ENCODE results near the gene ATP11A.
"Not testable (repeated sequence)": the region's sequence is repeated elsewhere in the genome, so short reads cannot be mapped to it uniquely, and the experiment has no call there.

Gene ATP11A

DNA sequence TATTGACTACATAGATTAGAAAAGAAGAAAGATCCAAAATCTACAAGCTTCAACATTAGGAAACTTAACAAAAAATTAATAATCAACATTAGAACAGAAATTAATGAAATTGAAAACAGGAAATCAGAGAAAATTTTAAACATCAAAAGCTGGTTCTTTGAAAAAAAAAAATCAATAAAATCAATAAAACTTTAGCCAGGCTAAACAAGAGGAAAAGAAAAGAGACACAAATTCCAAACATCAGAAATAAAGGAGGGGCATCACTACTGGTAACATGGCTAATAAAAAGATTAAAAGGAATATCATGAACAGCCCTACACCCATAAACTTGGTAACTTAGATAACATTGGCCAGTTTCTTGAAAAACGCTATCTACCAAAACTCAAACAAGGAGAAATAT, 110.2 kb downstream of the ATP11A start:
- TF ChIP-seq, protein P1, sequence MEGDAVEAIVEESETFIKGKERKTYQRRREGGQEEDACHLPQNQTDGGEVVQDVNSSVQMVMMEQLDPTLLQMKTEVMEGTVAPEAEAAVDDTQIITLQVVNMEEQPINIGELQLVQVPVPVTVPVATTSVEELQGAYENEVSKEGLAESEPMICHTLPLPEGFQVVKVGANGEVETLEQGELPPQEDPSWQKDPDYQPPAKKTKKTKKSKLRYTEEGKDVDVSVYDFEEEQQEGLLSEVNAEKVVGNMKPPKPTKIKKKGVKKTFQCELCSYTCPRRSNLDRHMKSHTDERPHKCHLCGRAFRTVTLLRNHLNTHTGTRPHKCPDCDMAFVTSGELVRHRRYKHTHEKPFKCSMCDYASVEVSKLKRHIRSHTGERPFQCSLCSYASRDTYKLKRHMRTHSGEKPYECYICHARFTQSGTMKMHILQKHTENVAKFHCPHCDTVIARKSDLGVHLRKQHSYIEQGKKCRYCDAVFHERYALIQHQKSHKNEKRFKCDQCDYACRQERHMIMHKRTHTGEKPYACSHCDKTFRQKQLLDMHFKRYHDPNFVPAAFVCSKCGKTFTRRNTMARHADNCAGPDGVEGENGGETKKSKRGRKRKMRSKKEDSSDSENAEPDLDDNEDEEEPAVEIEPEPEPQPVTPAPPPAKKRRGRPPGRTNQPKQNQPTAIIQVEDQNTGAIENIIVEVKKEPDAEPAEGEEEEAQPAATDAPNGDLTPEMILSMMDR (conservative IDR thresholded peaks at IDR 0.05; ENCODE audit: low read length) = no peak
- H3K4me3 ChIP-seq (ENCODE audit: low read length) = no peak overlapping the region
- DNase-seq (ENCODE audit: low read depth) = no peak

DNA sequence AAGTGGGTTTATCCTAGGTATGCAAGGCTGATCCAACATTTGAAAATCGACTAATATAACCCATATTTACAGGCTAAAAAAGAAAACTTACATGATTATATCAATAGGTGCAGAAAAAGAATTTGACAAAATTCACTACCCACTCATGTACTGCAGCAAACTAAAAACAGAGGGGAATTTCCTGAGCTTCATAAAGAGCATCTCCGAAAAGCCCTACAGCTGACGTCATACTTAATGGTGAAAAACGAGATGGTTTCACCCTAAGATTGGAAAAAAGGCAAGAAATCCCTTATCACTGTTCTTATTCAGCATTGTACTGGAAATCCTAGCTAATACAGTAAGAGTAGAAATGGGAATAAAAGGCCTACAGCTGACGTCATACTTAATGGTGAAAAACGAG, 111.0 kb downstream of the ATP11A start:
- DNase-seq (ENCODE audit: low read depth); H3K4me3 ChIP-seq (ENCODE audit: low read length): not testable (repeated sequence)

DNA sequence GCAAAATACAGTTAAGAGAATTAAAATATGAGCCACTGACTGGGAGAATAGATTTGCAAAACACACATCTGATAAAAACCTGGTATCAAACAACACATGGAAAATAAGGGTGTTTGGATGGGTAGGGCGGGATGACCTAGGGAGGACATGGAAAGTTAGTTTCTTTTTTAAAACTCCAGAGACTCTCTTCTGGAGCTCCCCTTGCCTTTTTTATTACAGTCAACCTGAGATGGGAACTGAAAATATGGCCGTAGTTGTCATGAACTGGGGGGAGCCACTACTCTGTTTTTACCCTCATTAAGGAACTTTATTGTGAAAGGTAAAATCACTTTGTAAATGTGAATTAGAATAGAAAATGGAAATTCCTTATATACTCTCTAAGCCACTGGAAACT, 113.0 kb downstream of the ATP11A start:
- TF ChIP-seq, protein P1 (conservative IDR thresholded peaks at IDR 0.05; ENCODE audit: low read length) = no peak
- no peak overlapping the region for H3K4me3 ChIP-seq (ENCODE audit: low read length)
- no peak for DNase-seq (ENCODE audit: low read depth)

DNA sequence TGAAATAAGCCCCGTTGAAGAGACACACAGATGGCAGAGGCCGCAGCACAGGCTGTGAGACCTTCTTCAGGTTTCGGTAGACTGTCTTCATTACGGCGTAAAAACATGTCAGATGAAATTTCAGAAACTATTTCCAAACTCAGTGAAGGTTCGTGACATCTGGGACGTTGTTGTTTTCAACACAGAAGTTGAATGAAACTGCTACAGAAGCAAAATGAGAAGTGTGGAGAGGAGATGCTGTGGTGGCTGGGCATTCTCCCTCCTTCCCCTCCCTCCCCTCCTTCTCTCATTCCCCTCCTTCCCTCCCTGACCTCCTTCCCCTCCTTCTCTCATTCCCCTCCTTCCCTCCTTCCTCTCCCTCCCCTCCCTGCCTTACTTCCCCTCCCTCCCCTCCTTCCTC, 113.6 kb downstream of the ATP11A start:
- TF ChIP-seq, protein P1 (conservative IDR thresholded peaks at IDR 0.05; ENCODE audit: low read length) = no peak
- H3K4me3 ChIP-seq (ENCODE audit: low read length) = no peak overlapping the region
- DNase-seq (ENCODE audit: low read depth) = no peak

DNA sequence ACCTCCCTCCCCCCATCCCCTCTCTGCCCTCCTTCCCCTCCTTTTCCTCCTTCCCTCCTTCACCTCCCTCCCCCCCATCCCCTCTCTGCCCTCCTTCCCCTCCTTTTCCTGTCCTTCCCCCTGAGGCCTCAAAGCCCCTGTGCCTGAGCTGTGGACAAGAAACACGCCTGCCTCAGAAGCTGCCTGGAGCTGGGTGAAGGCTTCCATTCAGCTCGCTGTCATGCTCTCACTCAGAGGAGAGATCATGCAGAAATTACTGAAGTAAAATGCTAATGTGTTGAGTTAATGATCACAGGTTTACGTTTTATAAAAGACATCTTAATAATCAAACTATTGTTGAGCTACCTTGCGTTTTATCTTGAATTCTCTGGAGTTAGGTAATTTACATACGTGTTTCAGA, 114.5 kb downstream of the ATP11A start:
- TF ChIP-seq, protein P1 (conservative IDR thresholded peaks at IDR 0.05; ENCODE audit: low read length) = no peak
- no peak overlapping the region for H3K4me3 ChIP-seq (ENCODE audit: low read length)
- DNase-seq (ENCODE audit: low read depth) = no peak

DNA sequence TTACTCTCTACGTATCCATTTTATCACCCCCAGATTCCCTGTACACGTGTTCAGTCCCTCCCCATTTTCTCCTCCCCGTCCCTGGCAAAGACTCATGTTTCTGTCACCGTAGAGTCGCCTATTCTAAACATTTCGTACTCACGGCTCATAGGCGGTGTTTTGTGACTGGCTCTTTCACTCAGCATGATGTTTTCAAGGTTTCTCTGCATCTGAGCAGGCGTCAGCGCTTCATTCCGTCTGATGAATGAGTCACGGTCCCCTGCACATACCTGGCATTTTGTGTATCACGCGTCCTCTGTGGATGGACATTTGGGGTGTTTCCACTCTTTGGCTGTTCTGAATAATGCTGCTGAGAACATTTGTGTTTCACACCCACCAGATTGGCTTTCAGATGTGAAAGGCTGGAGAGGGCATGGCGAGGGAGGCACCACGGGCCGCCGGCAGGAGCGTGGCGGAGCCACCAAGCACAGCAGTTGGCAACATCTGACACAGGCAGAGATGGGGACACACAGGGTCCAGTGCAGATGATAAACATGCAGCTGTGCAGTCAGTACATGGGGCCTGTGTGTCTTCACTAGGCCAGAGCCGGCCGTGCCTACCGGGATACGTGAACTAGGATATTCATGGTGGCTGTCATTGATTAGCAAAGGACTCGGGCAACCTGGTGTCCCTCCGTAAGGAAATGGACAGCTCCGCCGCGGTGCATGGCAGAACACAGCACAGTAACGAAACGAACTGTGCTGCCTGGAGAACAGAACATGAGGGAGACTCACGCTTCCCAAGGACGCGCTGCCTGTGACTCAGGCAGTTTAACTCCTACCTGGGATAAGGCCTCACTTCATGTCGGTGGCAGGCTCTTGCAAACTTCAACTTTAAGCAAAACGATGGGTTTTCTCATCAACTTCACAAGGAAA, 117.2 kb downstream of the ATP11A start:
- TF ChIP-seq, protein P1 (conservative IDR thresholded peaks at IDR 0.05; ENCODE audit: low read length) = no peak
- H3K4me3 ChIP-seq (ENCODE audit: low read length) = no peak overlapping the region
- DNase-seq (ENCODE audit: low read depth) = no peak

DNA sequence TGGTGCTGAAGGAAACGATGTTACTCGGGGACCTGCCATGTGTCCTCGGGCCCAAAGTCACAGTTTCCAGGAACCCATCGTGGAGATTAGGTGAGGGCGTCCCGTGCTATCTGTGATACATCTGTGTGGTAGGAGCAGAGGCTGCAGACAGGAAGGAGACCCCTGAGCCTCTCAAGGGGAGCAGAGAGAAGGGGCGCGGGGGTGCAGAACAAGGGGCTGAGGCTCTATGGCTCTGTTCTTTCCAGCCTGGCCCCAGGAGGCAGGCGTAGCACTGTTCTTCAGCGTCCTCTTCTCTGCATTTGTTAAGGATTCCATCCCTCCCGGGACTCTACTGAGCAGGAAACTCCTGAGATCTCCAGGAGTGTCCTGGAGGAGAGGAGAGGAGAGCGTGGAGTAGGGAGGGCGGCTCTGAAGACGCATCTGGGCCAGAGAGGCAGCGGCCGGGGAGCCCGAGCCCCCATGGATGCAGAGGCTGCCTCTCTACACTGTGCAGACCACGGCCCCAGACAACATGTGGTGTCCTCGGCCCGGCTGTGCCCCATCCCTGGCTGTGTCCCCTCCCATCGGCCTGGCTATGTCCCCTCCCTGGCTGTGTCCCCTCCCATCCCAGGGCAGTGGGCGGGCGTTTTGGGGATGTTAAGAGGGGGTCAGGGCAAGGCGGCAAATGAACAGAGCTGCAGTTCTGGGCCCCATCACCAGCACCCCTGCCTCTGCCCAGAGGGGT, 118.0 kb downstream of the ATP11A start:
- TF ChIP-seq, protein P1 (conservative IDR thresholded peaks at IDR 0.05; ENCODE audit: low read length) = no peak
- no peak overlapping the region for H3K4me3 ChIP-seq (ENCODE audit: low read length)
- DNase-seq (ENCODE audit: low read depth) = no peak
